ENCODE data around the gene AHRR. TPM values are rescaled to one million over a fixed set of nuclear protein-coding genes. Genes with fewer than 3 reads are reported as not detected.

The AHRR gene
- total RNA-seq, 4 donors from 2014 or later = 0.26 to 9.1 (median 6.6) TPM; not detected in 1

- H3K4me3 ChIP-seq = no peak overlapping the region
- no peaks in the 10 kb centered on the region for H3K4me1 ChIP-seq
- DNase-seq = peak in 1 of 2 donors; percentile 13
- H3K27ac ChIP-seq = no peak overlapping the region
- H3K36me3 ChIP-seq = no peaks in the 10 kb centered on the region
- TF ChIP-seq, protein P1, sequence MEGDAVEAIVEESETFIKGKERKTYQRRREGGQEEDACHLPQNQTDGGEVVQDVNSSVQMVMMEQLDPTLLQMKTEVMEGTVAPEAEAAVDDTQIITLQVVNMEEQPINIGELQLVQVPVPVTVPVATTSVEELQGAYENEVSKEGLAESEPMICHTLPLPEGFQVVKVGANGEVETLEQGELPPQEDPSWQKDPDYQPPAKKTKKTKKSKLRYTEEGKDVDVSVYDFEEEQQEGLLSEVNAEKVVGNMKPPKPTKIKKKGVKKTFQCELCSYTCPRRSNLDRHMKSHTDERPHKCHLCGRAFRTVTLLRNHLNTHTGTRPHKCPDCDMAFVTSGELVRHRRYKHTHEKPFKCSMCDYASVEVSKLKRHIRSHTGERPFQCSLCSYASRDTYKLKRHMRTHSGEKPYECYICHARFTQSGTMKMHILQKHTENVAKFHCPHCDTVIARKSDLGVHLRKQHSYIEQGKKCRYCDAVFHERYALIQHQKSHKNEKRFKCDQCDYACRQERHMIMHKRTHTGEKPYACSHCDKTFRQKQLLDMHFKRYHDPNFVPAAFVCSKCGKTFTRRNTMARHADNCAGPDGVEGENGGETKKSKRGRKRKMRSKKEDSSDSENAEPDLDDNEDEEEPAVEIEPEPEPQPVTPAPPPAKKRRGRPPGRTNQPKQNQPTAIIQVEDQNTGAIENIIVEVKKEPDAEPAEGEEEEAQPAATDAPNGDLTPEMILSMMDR (IDR thresholded peaks at IDR 0.05) = no peak
- TF ChIP-seq POLR2A (IDR thresholded peaks at IDR 0.05) = no peak
- H3K27me3 ChIP-seq = no peaks in the 10 kb centered on the region
- intact Hi-C loops (cut with DNase I; ENCODE audit: low total_unique reads) = no loop called here
- no peaks in the 10 kb centered on the region for H3K9me3 ChIP-seq
Observed at GRCh38 chr5:464446-464842, 142.9 kb downstream of the AHRR start.

DNA sequence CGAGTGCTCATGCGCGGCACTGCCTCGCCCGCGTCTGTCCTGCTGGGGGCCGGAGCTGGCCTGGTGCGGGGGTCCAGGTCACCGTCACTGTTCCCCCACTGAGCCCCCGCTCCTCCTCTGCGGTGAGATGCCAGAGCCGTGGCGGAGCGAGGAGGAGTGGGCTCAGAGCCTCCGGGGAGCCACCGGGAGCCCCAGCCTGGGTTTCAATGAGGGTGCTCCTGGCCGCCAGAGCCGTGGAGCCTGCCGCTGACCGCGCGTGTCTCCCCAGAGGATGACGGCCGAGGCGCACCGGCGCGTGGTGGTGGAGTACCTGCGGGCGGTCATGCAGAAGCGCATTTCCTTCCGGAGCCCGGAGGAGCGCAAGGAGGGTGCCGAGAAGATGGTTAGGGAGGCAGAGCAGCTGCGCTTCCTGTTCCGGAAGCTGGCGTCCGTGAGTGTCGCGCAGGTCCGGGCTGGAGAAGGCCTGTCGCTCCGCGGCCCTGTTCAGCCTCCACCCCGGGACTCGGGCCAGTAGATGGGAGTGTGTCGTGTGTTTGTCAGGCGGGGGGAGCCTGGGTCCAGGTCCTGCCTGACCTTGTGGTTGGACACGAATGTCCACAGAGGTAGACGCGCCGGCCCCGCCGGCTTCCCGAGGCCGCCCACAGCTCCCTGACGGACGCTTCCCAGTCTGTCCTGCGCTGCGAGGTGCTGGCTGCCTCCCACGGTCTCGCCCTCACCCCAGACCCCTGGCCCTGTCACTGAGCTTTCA lies 143.5 kb downstream of the AHRR start:
- TF ChIP-seq, protein P1 (IDR thresholded peaks at IDR 0.05) = no peak
- TF ChIP-seq POLR2A (IDR thresholded peaks at IDR 0.05) = no peak
- Histone ChIP-seq H3K27ac (no peak overlapping the region), H3K9me3 (no peaks in the 10 kb centered on the region), H3K36me3 (no peaks in the 10 kb centered on the region), H3K27me3 (no peaks in the 10 kb centered on the region), H3K4me1 (no peaks in the 10 kb centered on the region), H3K4me3 (no peak overlapping the region)
- intact Hi-C loops (cut with DNase I; ENCODE audit: low total_unique reads) = no loop called here
- peak in 1 of 2 donors; percentile 13 for DNase-seq

- DNase-seq = peak in 1 of 2 donors; percentile 9
- no peaks in the 10 kb centered on the region for H3K36me3 ChIP-seq
Observed at GRCh38 chr5:465591-466403, 144.3 kb downstream of the AHRR start.

DNA sequence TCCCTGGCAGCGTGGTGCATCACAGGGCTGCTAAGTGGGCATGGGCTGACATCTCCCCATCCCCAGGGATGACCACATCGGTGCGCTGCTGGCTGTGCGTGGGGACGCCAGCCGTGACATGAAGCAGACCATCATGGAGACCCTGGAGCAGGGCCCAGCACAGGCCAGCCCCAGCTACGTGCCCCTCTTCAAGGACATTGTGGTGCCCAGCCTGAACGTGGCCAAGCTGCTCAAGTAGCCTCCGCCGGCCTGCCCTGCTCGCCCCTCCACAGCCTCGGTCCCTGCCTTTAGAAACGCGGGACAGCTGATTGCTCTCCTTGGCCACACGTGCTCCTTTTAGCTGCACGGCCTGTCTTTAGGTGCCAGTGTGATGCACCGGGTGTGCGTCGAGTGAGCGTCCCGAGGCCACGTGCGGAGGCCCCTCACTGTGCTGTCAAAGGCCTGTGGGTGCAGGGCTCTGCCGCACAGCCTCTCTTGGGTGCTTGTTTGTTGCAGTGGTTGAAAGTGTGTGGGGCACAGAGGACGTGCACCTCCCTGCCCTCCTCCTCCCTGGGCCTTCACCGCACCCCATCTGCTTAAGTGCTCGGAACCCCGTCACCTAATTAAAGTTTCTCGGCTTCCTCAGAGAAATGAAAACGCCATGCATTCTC lies 145.3 kb downstream of the AHRR start:
- Histone ChIP-seq H3K36me3 (no peaks in the 10 kb centered on the region), H3K9me3 (no peaks in the 10 kb centered on the region), H3K27me3 (no peaks in the 10 kb centered on the region), H3K27ac (no peak overlapping the region), H3K4me3 (no peak overlapping the region), H3K4me1 (no peaks in the 10 kb centered on the region)
- DNase-seq = peak in 1 of 2 donors; percentile 11
- intact Hi-C loops (cut with DNase I; ENCODE audit: low total_unique reads) = no loop called here
- TF ChIP-seq, protein P1 (IDR thresholded peaks at IDR 0.05) = no peak
- TF ChIP-seq POLR2A (IDR thresholded peaks at IDR 0.05) = no peak

More at GRCh38 chr5:465591-466403, 144.3 kb downstream of the AHRR start:
- no peak for TF ChIP-seq POLR2A (IDR thresholded peaks at IDR 0.05)
- TF ChIP-seq, protein P1 (IDR thresholded peaks at IDR 0.05) = no peak
- Histone ChIP-seq H3K27me3 (no peaks in the 10 kb centered on the region), H3K4me1 (no peaks in the 10 kb centered on the region), H3K27ac (no peak overlapping the region), H3K9me3 (no peaks in the 10 kb centered on the region), H3K4me3 (no peak overlapping the region)
- intact Hi-C loops (cut with DNase I; ENCODE audit: low total_unique reads) = no loop called here
